Measurements from ENCODE around the gene MYO7A. TPM values are rescaled to one million over a fixed set of nuclear protein-coding genes. Genes with fewer than 3 reads are reported as not detected.

Gene MYO7A
- total and polyA plus RNA-seq, 2 of the 8 experiments (the other 6 are each of a cell fraction or from before 2014, with no cell fraction given), result 1.5 to 1.9 TPM

DNA sequence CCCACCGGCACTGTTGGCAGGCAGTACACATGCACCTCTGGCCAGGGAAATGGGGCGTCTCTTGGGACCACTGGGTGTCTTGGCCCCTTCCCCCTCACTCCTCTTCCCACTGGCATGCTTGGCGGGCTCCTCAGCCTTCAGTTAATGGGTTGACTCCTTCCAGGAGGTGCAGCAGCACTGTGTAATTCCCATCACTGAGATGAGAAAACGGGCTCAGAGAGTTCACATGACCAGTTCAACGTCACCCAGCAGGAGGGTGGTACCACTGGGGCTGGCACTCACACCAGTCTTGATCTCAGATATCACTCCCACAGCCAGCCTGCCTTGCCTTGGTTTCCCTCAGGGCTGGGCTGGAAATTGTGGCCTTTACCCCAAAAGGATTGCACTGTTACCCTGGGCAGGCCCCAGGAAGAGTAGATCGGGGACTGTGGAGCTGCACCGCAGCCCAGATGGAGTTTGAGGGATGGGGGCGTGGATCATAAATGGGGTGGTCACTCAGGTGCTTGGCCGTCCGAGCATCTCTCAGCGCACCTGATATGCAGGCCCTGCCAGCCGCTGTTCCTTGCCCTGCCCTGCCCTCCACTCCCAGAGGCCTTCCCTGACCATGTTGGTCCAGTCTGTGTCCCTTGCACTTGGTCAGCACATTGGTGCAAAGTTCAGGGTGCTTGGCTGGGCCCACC is 44.3 kb upstream of the MYO7A start:
- Histone ChIP-seq H3K56ac (replicated peaks; ENCODE audit: insufficient read length, low read depth, low read length) (no peak overlapping the region), H2BK20ac (ENCODE audit: low read length) (no peak overlapping the region), H3K9me3 (ENCODE audit: insufficient read depth in 2 of 2, low read depth in 1 of 2, low read length in 1 of 2) (no peaks in the 10 kb centered on the region), H4K8ac (ENCODE audit: extremely low read depth, insufficient read depth, low read length) (no peak overlapping the region), H3K27ac (ENCODE audit: low read depth, low read length) (no peak overlapping the region), H3K14ac (ENCODE audit: insufficient read length) (no peak overlapping the region), H2BK120ac (replicated peaks; ENCODE audit: low read depth, low read length) (no peak overlapping the region), H3K79me1 (ENCODE audit: low read depth, low read length) (no peaks in the 10 kb centered on the region; the same call in 1 of the 2 replicates), H3K23ac (ENCODE audit: insufficient read length) (no peak overlapping the region), H2BK5ac (ENCODE audit: low read depth, low read length) (no peak overlapping the region), H3K36me3 (ENCODE audit: control insufficient read depth in 2 of 4, insufficient read depth in 4 of 4, low read length in 3 of 4) (no peaks in the 10 kb centered on the region), H4K5ac (ENCODE audit: insufficient read length, low read depth, low read length) (no peak overlapping the region), H2AK5ac (ENCODE audit: low read depth, low read length) (no peak overlapping the region), H3K79me2 (ENCODE audit: control insufficient read depth in 1 of 2, insufficient read depth in 2 of 2, low read length in 2 of 2) (no peaks in the 10 kb centered on the region), H3K4me2 (ENCODE audit: insufficient read depth in 1 of 2, low read depth in 2 of 2, low read length in 2 of 2) (no peak overlapping the region), H2BK12ac (ENCODE audit: low read depth, low read length) (no peak overlapping the region), H3K4me1 (replicated peaks in 1 of 4; ENCODE audit: control insufficient read depth in 3 of 4, insufficient read depth in 4 of 4, low read length in 3 of 4) (peaks cover 0 to 2% (median 0%) of the 10 kb centered on the region in 4 experiments; a peak in 2 of 7 replicates), H4K91ac (replicated peaks; ENCODE audit: insufficient read length, low read length) (no peak overlapping the region), H3K23me2 (ENCODE audit: low read depth, low read length) (no peaks in the 10 kb centered on the region), H3K4me3 (ENCODE audit: extremely low read depth in 1 of 4, insufficient read depth in 2 of 4, low read depth in 3 of 4, low read length in 4 of 4) (no peak overlapping the region), H2BK15ac (ENCODE audit: low read length) (no peak overlapping the region), H4K20me1 (replicated peaks in 1 of 2; ENCODE audit: control insufficient read depth in 1 of 2, insufficient read depth in 2 of 2, low read length in 2 of 2) (peaks cover 0 to 5% of the 10 kb centered on the region in 2 experiments), H3K4ac (replicated peaks; ENCODE audit: insufficient read length, low read depth, low read length) (no peak overlapping the region), H3K27me3 (replicated peaks in 1 of 4; ENCODE audit: control insufficient read depth in 3 of 4, extremely low read depth in 1 of 4, insufficient read depth in 3 of 4, low read length in 3 of 4) (no peaks in the 10 kb centered on the region), H3K18ac (ENCODE audit: extremely low read depth, low read length) (no peak overlapping the region), H3K9ac (replicated peaks in 1 of 4; ENCODE audit: extremely low read depth in 1 of 4, low read depth in 3 of 4, low read length in 3 of 4) (peak overlapping the region in 1 of 4 experiments; percentile 37; a peak in 1 of 7 replicates), H2AFZ (ENCODE audit: low read length) (no peak overlapping the region)
- ChIA-PET CTCF (ENCODE audit: partially characterized antibody) (interaction anchor here (1.6 to 8.4 kb wide), 5 partner anchors 9 to 105 kb away, joined by 4 to 95 read pairs (median 6); partner anchors contain the start of gene OMP), POLR2A (ENCODE audit: partially characterized antibody) (interaction anchor here (1.4 to 2.5 kb wide), 2 partner anchors 7 to 10 kb away, joined by 4 to 7 read pairs; no protein-coding TSS in a partner anchor)
- 90% methylated on average over 12 of the region's 12 CpGs; no CpG with 5 or more reads in 1 of the 2 experiments for WGBS, 2 experiments (ENCODE audit: extremely low coverage in 1 of 2, insufficient coverage in 1 of 2, insufficient read length in 1 of 2, insufficient replicate concordance in 2 of 2, low coverage in 1 of 2, low lambda C conversion rate in 2 of 2, missing lambda C conversion rate in 1 of 2)
- FAIRE-seq, result no peak
- no peak for DNase-seq (ENCODE audit: low read depth in 1 of 2, low spot score in 2 of 2)
- TF ChIP-seq POU5F1 (IDR thresholded peaks at IDR 0.05; ENCODE audit: low read depth, low read length) (no peak), TCF12 (IDR thresholded peaks at IDR 0.05; ENCODE audit: low read depth, low read length) (no peak), POLR2A (IDR thresholded peaks at IDR 0.05; ENCODE audit: control extremely low read depth in 1 of 2, low read depth in 2 of 2, low read length in 2 of 2) (no peak), KDM5A (IDR thresholded peaks at IDR 0.05; ENCODE audit: low read length) (no peak), TBP (IDR thresholded peaks at IDR 0.05; ENCODE audit: low read depth, low read length) (no peak), SIRT6 (IDR thresholded peaks at IDR 0.05; ENCODE audit: low read length) (no peak), JUN (IDR thresholded peaks at IDR 0.05; ENCODE audit: low read depth, low read length) (no peak), BCL11A (IDR thresholded peaks at IDR 0.05; ENCODE audit: low read depth in 2 of 2, low read length in 2 of 2) (no peak), EP300 (IDR thresholded peaks at IDR 0.05; ENCODE audit: borderline replicate concordance in 1 of 2, low read depth in 2 of 2, low read length in 2 of 2) (no peak), SP4 (IDR thresholded peaks at IDR 0.05; ENCODE audit: low read length) (no peak), HDAC6 (IDR thresholded peaks at IDR 0.05; ENCODE audit: low read depth, low read length) (no peak)
- TF ChIP-seq, protein P1, sequence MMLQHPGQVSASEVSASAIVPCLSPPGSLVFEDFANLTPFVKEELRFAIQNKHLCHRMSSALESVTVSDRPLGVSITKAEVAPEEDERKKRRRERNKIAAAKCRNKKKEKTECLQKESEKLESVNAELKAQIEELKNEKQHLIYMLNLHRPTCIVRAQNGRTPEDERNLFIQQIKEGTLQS (IDR thresholded peaks at IDR 0.05; ENCODE audit: insufficient read depth, low read depth, low read length), result no peak
- TF ChIP-seq, protein P2, sequence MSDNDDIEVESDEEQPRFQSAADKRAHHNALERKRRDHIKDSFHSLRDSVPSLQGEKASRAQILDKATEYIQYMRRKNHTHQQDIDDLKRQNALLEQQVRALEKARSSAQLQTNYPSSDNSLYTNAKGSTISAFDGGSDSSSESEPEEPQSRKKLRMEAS (IDR thresholded peaks at IDR 0.05), result no peak
